HepG2 (cell line): ENCODE results near the gene EXOC3. TPM values are rescaled to one million over a fixed set of nuclear protein-coding genes. Genes with fewer than 3 reads are reported as not detected.

Source experiments
- ATAC-seq: fragments of 200-7000 bp; cut with Tn5 transposase; 3 replicates; pipeline ENCODE4 v1.9.1; 2020; ENCODE audit warnings: mild to moderate bottlenecking, moderate library complexity
- BruUV-seq: library from RNA; stranded (reverse); fragments of 400-500 nt; replicated peaks from 2 replicates; lab custom pipeline; 2021; lab: Mats Ljungman, UMichigan
- CTCF ChIA-PET: fragments of 300-600 bp; formaldehyde crosslinking; extraction: SDS; loops from one replicate; lab custom pipeline; 2021; ENCODE audit warnings: low total read pairs, inconsistent platforms, low intra/inter-chr PET ratio; lab: Yijun Ruan, JAX
- POLR2A ChIA-PET: fragments of 350-600 bp; sonication (Branson Sonifier 250); formaldehyde crosslinking; loops from one replicate; lab custom pipeline; 2020; ENCODE audit warnings: antibody characterized with exemption, inconsistent platforms; lab: Yijun Ruan, JAX
- DNase-seq: peaks from one replicate; pipeline ENCODE4 v3.0.0-alpha.2; 2015; ENCODE audit warnings: low spot score
- FAIRE-seq: peaks from 3 replicates; lab custom pipeline; 2011; peaks lifted over from hg19 to GRCh38; lab: Jason Lieb, UNC
- H2AFZ ChIP-seq: one replicate; pipeline ENCODE4 v1.6.1; 2011; ENCODE audit warnings: low read length, inconsistent platforms
- H3K27ac ChIP-seq: fragments of 300-600 bp; 3 replicates; pipeline ENCODE4 v1.8.0; 2011; ENCODE audit warnings: mixed run types, mild to moderate bottlenecking, mixed read lengths, low read length, inconsistent platforms; ENCODE audit not compliant: insufficient read depth; ENCODE audit errors: extremely low read length
- H3K27me3 ChIP-seq, 2 experiments: fragments of 200-600 bp in 1 of 2; 2 replicates in 1 of 2; 3 replicates in 1 of 2; pipeline versions ENCODE4 v1.6.0 to v1.8.0; 2011; ENCODE audit warnings: low read length in 2 of 2, mild to moderate bottlenecking in 2 of 2, moderate library complexity in 2 of 2, inconsistent platforms in 1 of 2; ENCODE audit not compliant: insufficient read depth in 2 of 2, control insufficient read depth in 1 of 2
- H3K36me3 ChIP-seq, 2 experiments: fragments of 200-600 bp in 1 of 2; replicated peaks in 1 of 2; 2 replicates in 1 of 2; 3 replicates in 1 of 2; pipeline versions ENCODE4 v1.5.1 to v1.8.0; 2011; ENCODE audit warnings: low read length in 2 of 2, inconsistent platforms in 1 of 2; ENCODE audit not compliant: insufficient read depth in 2 of 2, control insufficient read depth in 1 of 2
- H3K4me1 ChIP-seq: 2 replicates; pipeline ENCODE4 v1.5.1; 2012; ENCODE audit warnings: low read length, inconsistent platforms; ENCODE audit not compliant: insufficient read depth
- H3K4me2 ChIP-seq: 2 replicates; pipeline ENCODE4 v1.6.0; 2011; ENCODE audit warnings: low read depth, low read length, inconsistent platforms
- H3K4me3 ChIP-seq, 3 experiments: fragments of 200-600 bp in 1 of 3; sonication (generic), shearing (Covaris generic) in 1 of 3; replicated peaks in 1 of 3; 2 replicates each; pipeline ENCODE4 v1.5.1; 2011 to 2016; ENCODE audit warnings: low read length in 3 of 3, inconsistent platforms in 2 of 3, low read depth in 2 of 3, mild to moderate bottlenecking in 2 of 3, control low read depth in 1 of 3, mixed read lengths in 1 of 3; ENCODE audit not compliant: insufficient read depth in 1 of 3
- H3K79me2 ChIP-seq: one replicate; pipeline ENCODE4 v1.6.1; 2011; ENCODE audit warnings: low read length, inconsistent platforms; ENCODE audit not compliant: insufficient read depth
- H3K9ac ChIP-seq: 2 replicates; pipeline ENCODE4 v1.6.0; 2011; ENCODE audit warnings: mild to moderate bottlenecking, low read depth, low read length, inconsistent platforms; ENCODE audit not compliant: insufficient read depth
- H3K9me3 ChIP-seq: 2 replicates; pipeline ENCODE4 v1.5.1; 2012; ENCODE audit warnings: mild to moderate bottlenecking, low read length
- H4K20me1 ChIP-seq: 2 replicates; pipeline ENCODE4 v1.6.0; 2011; ENCODE audit warnings: inconsistent platforms, mild to moderate bottlenecking, low read length, moderate library complexity; ENCODE audit not compliant: insufficient read depth
- NKX3-1 ChIP-seq: sonication (generic); formaldehyde crosslinking; IDR thresholded peaks from 2 replicates; pipeline ENCODE4 v1.5.0; 2020; ENCODE audit warnings: missing genetic modification reagents
- RBFOX2 ChIP-seq: fragments of 200-400 bp; formaldehyde crosslinking; IDR thresholded peaks from 2 replicates; pipeline ENCODE4 v1.6.1; 2017; ENCODE audit warnings: low read depth, mild to moderate bottlenecking, low read length
- ZC3H4 ChIP-seq: sonication (generic); formaldehyde crosslinking; IDR thresholded peaks from 2 replicates; pipeline ENCODE4 v1.4.0; 2020; ENCODE audit warnings: missing genetic modification reagents, borderline replicate concordance
- ZNF274 ChIP-seq: sonication (generic); formaldehyde crosslinking; IDR thresholded peaks from 2 replicates; pipeline ENCODE4 v1.5.1; 2020; ENCODE audit warnings: mild to moderate bottlenecking, missing genetic modification reagents
- ZNF607 ChIP-seq: sonication (generic); formaldehyde crosslinking; IDR thresholded peaks from 2 replicates; pipeline ENCODE4 v1.5.1; 2020; ENCODE audit warnings: missing genetic modification reagents, mild to moderate bottlenecking, borderline replicate concordance
- ZNF883 ChIP-seq: sonication (generic); formaldehyde crosslinking; IDR thresholded peaks from 2 replicates; pipeline ENCODE4 v1.5.1; 2020; ENCODE audit warnings: mild to moderate bottlenecking, missing genetic modification reagents; ENCODE audit errors: not compliant biosample characterization
- ZSCAN25 ChIP-seq: sonication (generic); formaldehyde crosslinking; IDR thresholded peaks from 2 replicates; pipeline ENCODE4 v1.8.0; 2022; ENCODE audit warnings: mild to moderate bottlenecking, missing genetic modification reagents
- WGBS: methylation state at CpG from one replicate; pipeline ENCODE4 v1.1.6; 2017; ENCODE audit warnings: low lambda C conversion rate; 5-methylcytosine and 5-hydroxymethylcytosine counted together
- in situ Hi-C: cut with HindIII; loops from 2 replicates; pipeline ENCODE4 v1.10.0; 2017; ENCODE audit warnings: low pct_unique_long_range_greater_than_20kb; ENCODE audit not compliant: extremely low pct_ligation_motif_present
- intact Hi-C: fragments of 100-400 bp; cut with micrococcal nuclease; formaldehyde crosslinking; loops from one replicate; pipeline ENCODE4 v1.10.0; 2022; ENCODE audit not compliant: unreplicated experiment
- polyA plus RNA-seq, 8 experiments: library from polyadenylated mRNA; depleted of rRNA in 3 of 8; stranded (reverse) in 7 of 8; unstranded in 1 of 8; fragments of >200 nt; fragmentation: Illumina TruSeq in 4 of 8; extraction: Trizol in 4 of 8; gene quantifications; 2 replicates each; pipeline versions ENCODE4 v1.2.1 to v1.2.3, GENCODE V29; 2011 to 2016; ENCODE audit warnings: low read depth in 4 of 8, missing spikeins in 1 of 8, mixed read lengths in 1 of 8; ENCODE audit not compliant: insufficient read depth in 1 of 8
- total RNA-seq, 5 experiments: library from RNA; depleted of rRNA; stranded (reverse); fragments of >200 nt; fragmentation: Illumina TruSeq; extraction: Trizol; gene quantifications; 2 replicates each; pipeline ENCODE4 v1.2.3, GENCODE V29; 2016; ENCODE audit warnings: low read depth in 1 of 5
- TF ChIP-seq, protein P1 (sequence below): sonication (generic); formaldehyde crosslinking; IDR thresholded peaks from 2 replicates; pipeline ENCODE4 v1.4.0; 2020; ENCODE audit warnings: missing genetic modification reagents
- TF ChIP-seq, protein P2 (sequence below): fragments of 450-650 bp; IDR thresholded peaks from 2 replicates; pipeline ENCODE4 v1.6.1; 2016
- TF ChIP-seq, protein P3 (sequence below): IDR thresholded peaks from 2 replicates; pipeline ENCODE4 v1.6.1; 2016; ENCODE audit warnings: low read depth

Gene EXOC3
- total and polyA plus RNA-seq, 2 of the 13 experiments (the other 11 are each of a cell fraction or from before 2014, with no cell fraction given): 9.2 to 20.5 TPM

- Histone ChIP-seq H3K79me2 (no peaks in the 10 kb centered on the region), H3K4me1 (peaks cover 14% of the 10 kb centered on the region), H3K9ac (no peak overlapping the region), H3K4me2 (no peak overlapping the region), H2AFZ (no peak overlapping the region), H3K4me3 (no peak overlapping the region), H3K27ac (no peak overlapping the region), H3K9me3 (no peaks in the 10 kb centered on the region), H3K27me3 (peaks cover 1 to 39% of the 10 kb centered on the region in 2 experiments; a peak in 3 of 5 replicates), H3K36me3 (no peaks in the 10 kb centered on the region), H4K20me1 (no peaks in the 10 kb centered on the region)
- no peak for ATAC-seq
- FAIRE-seq: no peak
- TF ChIP-seq, protein P1, sequence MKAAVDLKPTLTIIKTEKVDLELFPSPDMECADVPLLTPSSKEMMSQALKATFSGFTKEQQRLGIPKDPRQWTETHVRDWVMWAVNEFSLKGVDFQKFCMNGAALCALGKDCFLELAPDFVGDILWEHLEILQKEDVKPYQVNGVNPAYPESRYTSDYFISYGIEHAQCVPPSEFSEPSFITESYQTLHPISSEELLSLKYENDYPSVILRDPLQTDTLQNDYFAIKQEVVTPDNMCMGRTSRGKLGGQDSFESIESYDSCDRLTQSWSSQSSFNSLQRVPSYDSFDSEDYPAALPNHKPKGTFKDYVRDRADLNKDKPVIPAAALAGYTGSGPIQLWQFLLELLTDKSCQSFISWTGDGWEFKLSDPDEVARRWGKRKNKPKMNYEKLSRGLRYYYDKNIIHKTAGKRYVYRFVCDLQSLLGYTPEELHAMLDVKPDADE (CRISPR knock-in tag): no peak
- TF ChIP-seq, protein P2, sequence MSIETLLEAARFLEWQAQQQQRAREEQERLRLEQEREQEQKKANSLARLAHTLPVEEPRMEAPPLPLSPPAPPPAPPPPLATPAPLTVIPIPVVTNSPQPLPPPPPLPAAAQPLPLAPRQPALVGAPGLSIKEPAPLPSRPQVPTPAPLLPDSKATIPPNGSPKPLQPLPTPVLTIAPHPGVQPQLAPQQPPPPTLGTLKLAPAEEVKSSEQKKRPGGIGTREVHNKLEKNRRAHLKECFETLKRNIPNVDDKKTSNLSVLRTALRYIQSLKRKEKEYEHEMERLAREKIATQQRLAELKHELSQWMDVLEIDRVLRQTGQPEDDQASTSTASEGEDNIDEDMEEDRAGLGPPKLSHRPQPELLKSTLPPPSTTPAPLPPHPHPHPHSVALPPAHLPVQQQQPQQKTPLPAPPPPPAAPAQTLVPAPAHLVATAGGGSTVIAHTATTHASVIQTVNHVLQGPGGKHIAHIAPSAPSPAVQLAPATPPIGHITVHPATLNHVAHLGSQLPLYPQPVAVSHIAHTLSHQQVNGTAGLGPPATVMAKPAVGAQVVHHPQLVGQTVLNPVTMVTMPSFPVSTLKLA: peak; percentile 89
- no peak for TF ChIP-seq NKX3-1 (CRISPR knock-in tag)
- ChIA-PET CTCF (no interaction called here), POLR2A (no interaction called here)
- no peak for DNase-seq
- no TSS peak for BruUV-seq
- intact Hi-C loops (no loop called here), in situ Hi-C loops (no loop called here)
- WGBS: 89% methylated on average over 12 of the region's 31 CpGs
Observed at GRCh38 chr5:513216-514100, 70.5 kb downstream of the EXOC3 start.

- no peak for FAIRE-seq
- WGBS: 80% methylated on average over 12 of the region's 12 CpGs
- H3K9ac ChIP-seq: no peak overlapping the region
Observed at GRCh38 chr5:514101-514485, 71.1 kb downstream of the EXOC3 start.

More at GRCh38 chr5:514101-514485, 71.1 kb downstream of the EXOC3 start:
- no peaks in the 10 kb centered on the region for H3K79me2 ChIP-seq
- ChIA-PET CTCF (no interaction called here), POLR2A (no interaction called here)
- intact Hi-C loops (no loop called here), in situ Hi-C loops (no loop called here)
- ATAC-seq (no peak; the same call in 2 of the 3 replicates), DNase-seq (no peak)
- H4K20me1 ChIP-seq: no peaks in the 10 kb centered on the region
- BruUV-seq: no TSS peak
- H2AFZ ChIP-seq: no peak overlapping the region
- peaks cover 14% of the 10 kb centered on the region for H3K4me1 ChIP-seq
- H3K9me3 ChIP-seq: no peaks in the 10 kb centered on the region
- H3K4me3 ChIP-seq: peak overlapping the region in 1 of 3 experiments; percentile 35; a peak in 1 of 6 replicates
- no peak for TF ChIP-seq ZNF607 (CRISPR knock-in tag)
- no peak for TF ChIP-seq ZC3H4 (CRISPR knock-in tag)
- TF ChIP-seq ZNF883: no peak
- TF ChIP-seq RBFOX2: no peak
- TF ChIP-seq ZNF274: no peak
- TF ChIP-seq ZSCAN25 (CRISPR knock-in tag): 0 out of 2 replicates have a peak, but pooled peaks have one; percentile 52
- TF ChIP-seq, protein P3, sequence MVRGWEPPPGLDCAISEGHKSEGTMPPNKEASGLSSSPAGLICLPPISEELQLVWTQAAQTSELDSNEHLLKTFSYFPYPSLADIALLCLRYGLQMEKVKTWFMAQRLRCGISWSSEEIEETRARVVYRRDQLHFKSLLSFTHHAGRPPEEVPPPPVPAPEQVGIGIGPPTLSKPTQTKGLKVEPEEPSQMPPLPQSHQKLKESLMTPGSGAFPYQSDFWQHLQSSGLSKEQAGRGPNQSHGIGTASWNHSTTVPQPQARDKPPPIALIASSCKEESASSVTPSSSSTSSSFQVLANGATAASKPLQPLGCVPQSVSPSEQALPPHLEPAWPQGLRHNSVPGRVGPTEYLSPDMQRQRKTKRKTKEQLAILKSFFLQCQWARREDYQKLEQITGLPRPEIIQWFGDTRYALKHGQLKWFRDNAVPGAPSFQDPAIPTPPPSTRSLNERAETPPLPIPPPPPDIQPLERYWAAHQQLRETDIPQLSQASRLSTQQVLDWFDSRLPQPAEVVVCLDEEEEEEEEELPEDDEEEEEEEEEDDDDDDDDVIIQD (CRISPR knock-in tag): no peak
- H3K36me3 ChIP-seq: no peaks in the 10 kb centered on the region
- H3K27me3 ChIP-seq: peaks cover 1 to 44% of the 10 kb centered on the region in 2 experiments; a peak in 3 of 5 replicates
- H3K4me2 ChIP-seq: peak overlapping the region; percentile 56
- no peak overlapping the region for H3K27ac ChIP-seq
